ENCODE results near the gene IL9. TPM values are rescaled to one million over a fixed set of nuclear protein-coding genes. Genes with fewer than 3 reads are reported as not detected.
"Not testable (repeated sequence)": the region's sequence is repeated elsewhere in the genome, so short reads cannot be mapped to it uniquely, and the experiment has no call there.

The IL9 gene
- total RNA-seq, 1 donor from 2014 or later = not detected

DNA sequence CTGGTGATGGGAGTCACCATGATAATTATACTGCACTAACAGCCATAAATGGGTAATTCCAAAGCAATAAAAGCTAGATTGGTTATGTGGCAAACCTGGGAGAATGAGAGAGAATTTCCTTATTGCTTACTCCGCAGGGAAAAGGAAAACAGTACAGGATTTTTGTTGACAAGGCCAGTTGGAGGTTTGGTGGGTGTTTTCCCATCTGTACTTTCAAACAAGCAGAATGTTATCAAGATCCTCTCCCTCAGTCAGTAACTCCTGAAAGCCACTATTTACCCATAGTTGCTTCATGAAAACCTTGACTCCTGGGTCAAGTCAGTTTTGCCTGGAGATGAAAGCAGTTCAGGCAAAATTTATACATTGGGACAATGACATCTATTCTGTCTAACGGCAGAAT lies 26.4 kb downstream of the IL9 start:
- no peak for DNase-seq (ENCODE audit: low read depth in 2 of 2)

GRCh38 chr5:135868681-135869080 lies 27.0 kb downstream of the IL9 start:
- no peak for DNase-seq (ENCODE audit: low read depth in 2 of 2)

DNA sequence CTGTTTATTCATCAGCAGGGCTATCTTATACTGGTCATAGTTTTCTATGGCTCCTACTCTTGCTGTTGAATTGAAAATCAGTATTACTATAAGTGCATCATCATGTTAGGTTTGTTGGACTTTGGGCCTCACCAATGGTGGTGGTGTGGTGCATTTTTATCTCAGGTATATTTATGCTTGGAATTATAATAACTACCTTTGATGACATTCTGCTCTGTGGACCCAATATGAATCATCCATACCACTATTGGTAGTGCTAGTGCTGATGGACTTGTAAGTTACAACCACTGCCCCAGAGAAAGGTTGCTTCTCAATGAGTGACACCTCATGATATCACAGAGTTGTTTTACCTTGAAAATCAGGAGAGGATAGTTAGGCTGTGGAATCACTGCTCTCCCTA lies 28.0 kb downstream of the IL9 start:
- DNase-seq (ENCODE audit: low read depth in 2 of 2) = no peak

- no peak for DNase-seq (ENCODE audit: low read depth in 2 of 2)
These were observed 29.6 kb downstream of the IL9 start for GRCh38 chr5:135866016-135866415.

GRCh38 chr5:135864503-135865435 lies 30.9 kb downstream of the IL9 start:
- DNase-seq (ENCODE audit: low read depth in 2 of 2) = no peak

GRCh38 chr5:135862744-135863143 lies 32.9 kb downstream of the IL9 start:
- no peak for DNase-seq (ENCODE audit: low read depth in 2 of 2)

- no peak for DNase-seq (ENCODE audit: low read depth in 2 of 2)
These were observed 33.6 kb downstream of the IL9 start for GRCh38 chr5:135862086-135862485.

DNA sequence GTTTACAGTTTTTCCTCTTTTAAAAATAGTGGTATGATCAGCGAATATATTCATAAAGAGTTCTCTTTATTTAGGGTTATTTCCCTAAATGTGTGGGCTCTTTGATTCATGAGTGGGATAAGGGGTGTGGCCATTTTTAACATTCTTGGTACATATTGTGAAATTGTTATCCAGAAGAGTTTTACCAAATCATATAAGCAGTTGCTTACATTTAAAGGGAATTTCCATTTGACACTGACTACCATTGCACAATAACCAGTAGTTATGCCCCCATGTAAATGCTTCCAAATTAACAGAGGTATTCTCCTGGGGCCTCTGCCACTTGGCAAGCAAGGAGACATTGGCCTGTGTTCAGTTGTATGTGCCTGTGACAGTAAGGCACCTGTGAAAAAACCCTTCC lies 34.0 kb downstream of the IL9 start:
- no peak for DNase-seq (ENCODE audit: low read depth in 2 of 2)

DNA sequence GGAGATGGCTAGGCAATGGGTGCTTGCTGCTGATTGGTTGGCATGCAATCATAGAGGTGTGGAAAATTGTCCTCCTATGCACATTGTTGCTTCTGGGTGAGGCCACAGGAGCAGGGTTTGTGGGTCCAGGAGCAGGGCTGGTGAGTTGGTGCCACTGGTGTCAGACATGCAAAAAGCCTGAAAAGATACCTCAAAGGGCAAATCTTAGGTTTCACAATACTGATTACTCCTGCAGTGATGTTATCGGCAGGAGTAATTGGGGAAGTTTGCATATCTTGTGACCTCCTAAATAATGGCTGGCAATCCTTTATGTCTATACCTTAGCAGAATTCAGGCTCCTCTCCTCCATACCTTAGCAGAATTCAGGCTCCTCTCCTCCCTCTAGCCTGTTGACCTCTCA lies 36.0 kb downstream of the IL9 start:
- no peak for DNase-seq (ENCODE audit: low read depth in 2 of 2)

- not testable (repeated sequence) for DNase-seq (ENCODE audit: low read depth in 2 of 2)
These were observed 36.5 kb downstream of the IL9 start for GRCh38 chr5:135859186-135859585.

GRCh38 chr5:135857630-135858311 lies 37.9 kb downstream of the IL9 start:
- no peak for DNase-seq (ENCODE audit: low read depth in 2 of 2)

GRCh38 chr5:135851915-135852845 lies 43.5 kb downstream of the IL9 start:
- DNase-seq (ENCODE audit: low read depth in 2 of 2) = no peak

DNA sequence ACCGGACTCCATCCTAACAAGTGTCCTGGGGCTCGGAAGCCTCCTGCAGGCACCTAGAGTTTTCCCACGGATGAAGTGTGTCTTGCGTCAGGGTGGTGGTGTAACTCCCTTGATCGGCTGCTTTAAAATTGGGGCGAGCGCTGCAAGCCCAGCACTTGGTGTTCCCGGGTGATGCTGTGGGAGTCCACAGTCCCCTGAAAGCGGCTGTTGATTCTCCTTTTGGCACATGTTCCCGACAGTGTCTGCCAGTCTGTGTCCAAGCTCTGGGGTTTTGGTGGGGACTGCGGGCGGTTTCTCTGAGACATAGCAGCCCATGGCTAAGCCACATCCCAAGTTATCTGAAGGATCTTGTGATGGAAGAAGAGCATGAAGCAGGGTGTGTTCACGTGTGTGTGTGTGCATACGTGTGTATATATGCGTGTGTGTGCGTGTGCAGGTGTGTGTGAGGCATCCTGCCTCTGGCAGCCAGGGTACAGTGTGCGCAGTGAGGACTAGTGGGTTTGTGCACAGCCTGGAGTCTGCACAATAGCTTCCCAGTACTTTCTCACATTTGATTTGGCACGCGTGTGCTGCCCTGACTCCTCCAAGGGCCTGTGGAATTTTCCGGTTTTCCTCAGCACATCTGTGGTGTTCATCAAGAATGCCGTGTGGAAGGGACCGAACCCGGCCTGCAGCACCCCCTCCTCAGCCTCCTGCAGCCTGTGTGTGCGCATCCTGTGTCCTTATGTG lies 44.3 kb downstream of the IL9 start:
- DNase-seq (ENCODE audit: low read depth in 2 of 2) = no peak

DNA sequence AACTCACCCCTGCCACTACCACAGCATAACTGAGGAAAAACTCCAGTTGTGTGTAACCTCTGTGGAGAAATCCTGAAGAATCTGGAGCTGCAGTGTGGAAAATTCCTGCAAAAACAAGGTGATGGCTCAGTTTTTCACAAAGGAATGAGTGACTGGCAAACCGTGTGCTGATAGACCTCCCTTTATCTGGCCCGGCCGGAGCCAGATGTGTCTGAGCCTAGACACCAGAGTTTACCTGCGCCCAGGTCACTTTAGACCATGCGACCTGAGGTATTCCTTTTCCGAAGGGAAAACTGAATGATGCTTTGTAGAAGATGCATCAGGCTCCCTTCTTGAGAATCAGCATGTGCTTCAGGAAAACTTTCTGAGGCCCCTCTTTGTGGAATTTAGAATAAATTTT lies 45.0 kb downstream of the IL9 start:
- DNase-seq (ENCODE audit: low read depth in 2 of 2) = no peak

GRCh38 chr5:135850231-135850630 lies 45.4 kb downstream of the IL9 start:
- no peak for DNase-seq (ENCODE audit: low read depth in 2 of 2)

GRCh38 chr5:135847976-135848375 lies 47.7 kb downstream of the IL9 start:
- DNase-seq (ENCODE audit: low read depth in 2 of 2) = no peak

DNA sequence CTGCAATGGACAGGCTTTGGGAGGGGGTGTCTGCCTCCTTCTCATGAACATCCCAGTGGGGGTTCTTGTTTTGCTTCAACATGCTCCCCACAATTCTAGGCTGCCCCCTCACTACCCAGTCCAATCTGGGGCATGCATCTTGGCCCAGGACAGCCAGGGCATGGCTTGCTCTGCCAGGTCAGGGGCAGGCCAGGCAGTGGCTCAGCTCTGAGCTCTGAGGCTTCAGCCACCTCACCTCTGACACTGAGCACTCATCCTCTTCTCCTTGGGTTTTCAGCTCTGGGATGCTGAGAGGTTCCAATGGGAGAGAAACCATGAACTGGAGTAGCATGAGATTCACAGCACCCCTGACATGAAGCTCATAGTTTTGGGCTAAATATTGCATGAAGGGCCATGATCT lies 49.3 kb downstream of the IL9 start:
- DNase-seq (ENCODE audit: low read depth in 2 of 2) = no peak

DNA sequence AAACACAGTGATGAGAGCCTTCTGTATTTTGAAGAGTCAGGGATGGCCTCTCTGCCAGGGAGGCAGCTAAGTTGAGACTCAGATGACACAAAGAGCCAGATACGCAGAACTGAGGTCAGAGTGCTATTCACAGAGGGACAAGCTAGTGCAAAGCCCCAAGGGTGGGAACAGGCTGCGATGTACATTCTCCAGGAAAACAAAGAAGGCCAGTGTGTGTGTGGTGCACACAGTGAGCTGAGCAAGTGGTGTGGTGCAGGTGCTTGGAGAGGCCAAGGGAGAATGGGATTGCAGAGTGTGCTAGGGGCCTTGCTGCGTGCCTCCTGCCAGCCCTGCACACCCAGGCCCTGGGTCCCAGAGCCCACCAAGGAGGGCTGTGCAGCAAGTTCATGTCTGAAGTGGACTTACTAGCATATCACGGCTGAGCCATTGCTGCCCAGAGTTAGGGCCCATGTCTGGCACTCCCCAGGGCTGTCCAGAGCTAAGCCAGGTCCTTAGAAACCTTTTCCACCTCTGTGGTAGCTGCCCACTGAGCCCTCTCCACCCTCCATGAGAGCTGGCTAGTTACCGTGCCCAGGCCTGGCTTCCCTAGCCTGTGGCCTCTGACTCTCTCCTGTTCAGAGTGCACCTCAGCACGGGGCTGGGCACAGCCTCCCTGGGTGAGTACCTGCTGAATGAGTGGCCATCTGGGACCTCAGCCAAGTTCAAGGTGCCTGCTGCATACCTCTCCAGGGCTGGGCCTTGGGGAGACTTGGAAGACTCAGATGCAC lies 51.9 kb downstream of the IL9 start:
- DNase-seq (ENCODE audit: low read depth in 2 of 2) = no peak

DNA sequence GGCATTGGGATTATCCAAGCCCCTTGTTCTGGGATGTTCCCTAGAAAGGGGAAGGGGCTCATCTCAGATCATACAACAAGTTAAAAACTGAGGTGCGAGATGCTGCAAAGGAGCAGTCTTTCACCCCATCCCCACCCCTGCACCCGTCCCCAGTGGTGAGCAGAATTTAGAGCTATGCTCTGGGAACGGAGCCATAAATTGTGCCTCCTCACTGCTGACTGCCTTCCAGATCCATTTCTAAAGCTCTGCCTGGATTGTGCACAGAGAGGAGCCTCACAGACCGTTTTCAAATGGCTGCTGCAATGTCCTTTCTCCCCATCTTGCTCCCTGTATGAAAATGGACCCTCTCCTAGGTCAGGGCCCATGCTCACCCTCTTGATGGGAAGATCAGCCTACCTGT lies 52.9 kb downstream of the IL9 start:
- no peak for DNase-seq (ENCODE audit: low read depth in 2 of 2)

Data from lung microvascular endothelial cell (primary cell).